ENCODE results near the gene TET3.

Gene TET3

DNA sequence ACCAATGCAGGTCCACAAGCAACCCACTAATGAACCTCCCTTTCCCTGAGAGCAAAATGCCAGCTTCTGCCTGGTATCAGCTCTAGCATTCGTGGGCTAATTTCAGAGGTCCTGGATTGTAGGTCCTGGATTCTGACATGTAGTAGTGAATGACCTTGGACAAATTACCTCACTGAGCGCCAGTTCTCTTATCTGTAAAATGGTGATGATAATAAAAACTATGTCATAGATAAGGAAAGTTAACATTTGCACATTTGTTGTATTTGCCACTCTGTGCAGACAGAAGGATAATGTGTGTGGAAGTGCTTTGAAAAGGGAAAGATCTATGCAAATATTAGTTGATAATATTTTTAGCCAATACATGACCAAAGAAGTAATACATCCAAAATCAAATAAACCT is 4.1 kb upstream of the TET3 start:
- Histone ChIP-seq H3K36me3 (no peaks in the 10 kb centered on the region), H3K9me3 (ENCODE audit: severe bottlenecking) (no peaks in the 10 kb centered on the region), H3K4me3 (ENCODE audit: low read depth, low read length) (no peak overlapping the region), H3K27ac (no peak overlapping the region), H3K27me3 (ENCODE audit: insufficient read depth, low read depth, severe bottlenecking) (no peaks in the 10 kb centered on the region)
- no peak for DNase-seq
- TF ChIP-seq, protein P1, sequence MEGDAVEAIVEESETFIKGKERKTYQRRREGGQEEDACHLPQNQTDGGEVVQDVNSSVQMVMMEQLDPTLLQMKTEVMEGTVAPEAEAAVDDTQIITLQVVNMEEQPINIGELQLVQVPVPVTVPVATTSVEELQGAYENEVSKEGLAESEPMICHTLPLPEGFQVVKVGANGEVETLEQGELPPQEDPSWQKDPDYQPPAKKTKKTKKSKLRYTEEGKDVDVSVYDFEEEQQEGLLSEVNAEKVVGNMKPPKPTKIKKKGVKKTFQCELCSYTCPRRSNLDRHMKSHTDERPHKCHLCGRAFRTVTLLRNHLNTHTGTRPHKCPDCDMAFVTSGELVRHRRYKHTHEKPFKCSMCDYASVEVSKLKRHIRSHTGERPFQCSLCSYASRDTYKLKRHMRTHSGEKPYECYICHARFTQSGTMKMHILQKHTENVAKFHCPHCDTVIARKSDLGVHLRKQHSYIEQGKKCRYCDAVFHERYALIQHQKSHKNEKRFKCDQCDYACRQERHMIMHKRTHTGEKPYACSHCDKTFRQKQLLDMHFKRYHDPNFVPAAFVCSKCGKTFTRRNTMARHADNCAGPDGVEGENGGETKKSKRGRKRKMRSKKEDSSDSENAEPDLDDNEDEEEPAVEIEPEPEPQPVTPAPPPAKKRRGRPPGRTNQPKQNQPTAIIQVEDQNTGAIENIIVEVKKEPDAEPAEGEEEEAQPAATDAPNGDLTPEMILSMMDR (IDR thresholded peaks at IDR 0.05; ENCODE audit: low read depth, low read length) = no peak

DNA sequence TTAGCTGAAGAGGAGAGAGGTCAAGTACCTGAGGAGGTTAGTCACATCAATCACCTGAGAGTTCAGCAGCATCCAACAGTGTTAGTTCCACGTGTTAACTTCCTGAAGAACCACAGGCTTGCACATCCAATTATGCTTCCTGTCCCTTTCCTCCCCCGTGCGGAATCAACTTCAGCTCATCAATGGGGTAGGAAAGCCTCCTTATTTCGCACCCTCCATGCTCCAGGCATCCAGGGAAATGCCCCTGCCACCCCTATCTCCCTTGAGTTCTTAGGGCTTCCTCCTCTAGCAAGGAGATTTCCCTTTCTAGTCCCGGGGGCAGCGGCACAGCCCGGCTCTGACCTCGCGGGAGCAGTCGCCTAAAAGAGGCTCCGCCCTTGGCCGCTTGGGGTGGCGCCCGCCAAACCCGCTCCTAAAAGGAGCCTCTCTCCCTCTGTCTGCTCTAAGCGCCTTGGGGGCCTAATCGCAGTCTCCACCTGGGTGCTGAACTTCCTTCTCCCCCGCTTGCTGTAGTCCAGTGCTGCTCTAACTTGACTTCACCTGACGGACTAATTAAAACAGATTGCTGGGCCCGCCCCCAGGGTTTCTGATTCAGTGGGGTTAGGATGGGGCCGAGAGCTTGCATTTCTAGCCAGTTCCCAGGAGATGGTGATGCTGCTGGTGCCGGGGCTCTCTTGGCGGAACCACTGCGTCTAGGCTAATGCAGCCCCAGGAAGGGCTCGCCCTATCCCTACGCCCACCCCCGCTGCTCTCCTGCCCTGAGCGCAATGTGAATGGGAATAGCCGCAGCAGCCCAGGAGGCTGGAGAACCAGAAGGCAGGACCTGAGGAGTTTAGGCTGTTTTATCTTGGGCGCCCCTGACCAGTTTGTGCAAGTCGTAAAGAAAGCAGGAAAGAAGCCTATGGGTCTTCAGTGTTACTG is 3.4 kb upstream of the TET3 start:
- Histone ChIP-seq H3K27me3 (ENCODE audit: insufficient read depth, low read depth, severe bottlenecking) (no peaks in the 10 kb centered on the region), H3K36me3 (peaks cover 5% of the 10 kb centered on the region), H3K4me3 (ENCODE audit: low read depth, low read length) (no peak overlapping the region), H3K27ac (no peak overlapping the region), H3K9me3 (ENCODE audit: severe bottlenecking) (no peaks in the 10 kb centered on the region)
- TF ChIP-seq, protein P1 (IDR thresholded peaks at IDR 0.05; ENCODE audit: low read depth, low read length) = no peak
- no peak for DNase-seq

DNA sequence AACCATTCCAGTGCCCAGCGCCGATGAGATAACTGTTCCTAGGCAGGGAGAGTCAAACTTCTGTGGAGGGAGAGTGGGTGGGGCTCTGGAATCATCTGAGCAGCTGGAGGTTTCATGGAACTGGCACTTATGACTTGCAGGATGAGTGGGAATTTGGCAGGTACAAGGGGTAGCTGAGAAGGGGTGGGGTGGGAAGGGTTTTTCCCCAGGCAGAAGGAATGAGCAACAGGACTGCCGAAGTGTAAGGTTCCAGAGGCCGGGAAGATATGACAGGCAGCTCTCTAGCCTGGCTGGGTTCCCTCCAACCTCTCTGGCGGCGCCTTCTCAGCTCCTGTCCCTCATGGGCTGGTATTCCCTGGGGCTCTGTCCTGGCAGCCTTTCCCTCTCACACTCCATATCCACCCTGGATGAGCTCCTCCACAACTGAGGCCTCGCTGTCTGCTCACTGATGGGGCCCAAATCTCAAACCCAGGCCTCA is 2.5 kb upstream of the TET3 start:
- DNase-seq = no peak
- TF ChIP-seq, protein P1 (IDR thresholded peaks at IDR 0.05; ENCODE audit: low read depth, low read length) = no peak
- H3K36me3 ChIP-seq = peaks cover 13% of the 10 kb centered on the region

DNA sequence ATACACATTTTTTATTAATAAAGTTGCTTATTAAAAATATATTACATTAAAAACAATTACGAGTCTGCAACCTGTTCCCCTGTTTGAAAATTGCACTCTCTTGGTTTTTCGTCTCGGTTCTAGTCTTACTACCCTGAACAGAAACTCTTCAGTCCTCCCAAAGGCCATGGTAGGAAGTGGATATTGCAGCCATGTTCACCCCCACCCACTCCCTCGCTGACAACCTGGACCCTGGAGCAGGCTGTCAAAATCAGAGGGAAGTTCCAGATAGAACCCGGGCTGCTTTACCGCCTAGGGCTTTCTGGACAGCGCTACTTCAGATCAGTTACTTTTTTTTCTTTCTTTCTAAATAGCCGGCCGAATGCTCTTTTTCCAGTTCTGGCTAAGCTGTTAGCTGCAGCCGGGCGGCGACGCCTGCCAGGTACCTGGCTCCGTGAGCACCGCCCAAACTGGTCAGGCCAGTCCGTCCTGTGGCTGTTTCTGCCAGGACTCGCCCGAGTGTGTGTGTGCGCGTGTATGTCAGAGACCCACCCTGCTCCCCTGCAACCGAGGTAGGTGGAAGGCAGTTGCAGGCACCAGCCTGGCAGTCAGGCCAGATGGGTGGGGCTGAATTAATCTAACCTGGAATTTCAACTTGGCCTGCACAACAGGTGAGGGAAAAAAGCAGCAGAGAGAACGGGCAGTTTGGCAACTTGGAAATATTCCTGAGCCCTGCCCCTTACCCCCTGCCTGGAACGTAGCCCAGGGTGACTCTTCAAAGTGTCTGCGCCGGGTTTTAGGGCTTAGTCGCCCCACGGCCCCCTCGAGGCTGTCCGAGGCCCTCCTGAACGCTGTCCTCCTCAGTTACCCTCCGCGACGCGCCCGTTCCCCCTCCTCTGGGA is 1.1 kb upstream of the TET3 start:
- Histone ChIP-seq H3K27ac (peak overlapping the region; percentile 98), H3K27me3 (ENCODE audit: insufficient read depth, low read depth, severe bottlenecking) (no peaks in the 10 kb centered on the region), H3K9me3 (ENCODE audit: severe bottlenecking) (no peaks in the 10 kb centered on the region), H3K36me3 (peaks cover 27% of the 10 kb centered on the region), H3K4me3 (ENCODE audit: low read depth, low read length) (peak overlapping the region; percentile 89)
- TF ChIP-seq, protein P1 (IDR thresholded peaks at IDR 0.05; ENCODE audit: low read depth, low read length) = no peak; the same call in 1 of the 2 replicates
- peak; percentile 82 for DNase-seq

More for the DNA sequence above, 2.5 kb upstream of the TET3 start:
- Histone ChIP-seq H3K27me3 (ENCODE audit: insufficient read depth, low read depth, severe bottlenecking) (no peaks in the 10 kb centered on the region), H3K9me3 (ENCODE audit: severe bottlenecking) (no peaks in the 10 kb centered on the region), H3K4me3 (ENCODE audit: low read depth, low read length) (no peak overlapping the region), H3K27ac (no peak overlapping the region)

DNA sequence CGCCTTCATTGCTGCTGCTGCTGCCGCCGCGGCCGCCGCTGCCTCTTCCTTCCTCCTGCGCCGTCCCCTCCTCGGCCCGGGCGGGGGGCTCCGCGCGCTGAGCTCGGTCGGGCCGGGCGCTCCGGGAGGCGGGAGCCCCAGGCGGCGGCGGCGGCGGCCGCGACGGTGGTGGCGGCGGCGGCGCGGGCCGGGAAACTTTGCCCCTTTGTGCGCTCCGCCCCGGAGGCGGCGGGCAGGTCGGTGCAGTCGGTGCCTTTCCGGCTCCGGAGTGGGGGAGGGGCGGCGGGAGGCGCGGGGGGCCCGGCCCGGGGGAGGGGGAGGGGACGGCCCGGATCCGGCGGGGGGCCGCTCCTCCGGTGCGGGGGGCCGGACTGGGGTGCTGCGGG is 205 bp downstream of the TET3 start:
- H3K27ac ChIP-seq = peak overlapping the region; percentile 98
- H3K27me3 ChIP-seq (ENCODE audit: insufficient read depth, low read depth, severe bottlenecking) = no peaks in the 10 kb centered on the region
- peaks cover 38% of the 10 kb centered on the region for H3K36me3 ChIP-seq
- DNase-seq = peak; percentile 73
- no peaks in the 10 kb centered on the region for H3K9me3 ChIP-seq (ENCODE audit: severe bottlenecking)
- TF ChIP-seq, protein P1 (IDR thresholded peaks at IDR 0.05; ENCODE audit: low read depth, low read length) = no peak
- H3K4me3 ChIP-seq (ENCODE audit: low read depth, low read length) = peak overlapping the region; percentile 89
